22Rv1 (cell line): Measurements from ENCODE around the gene KIAA2012.

Experiments
- ZFX ChIP-seq: fragments of 450-650 bp; IDR thresholded peaks from 2 replicates; pipeline ENCODE4 v1.6.1; 2017; ENCODE audit warnings: antibody characterized with exemption, borderline replicate concordance
- TF ChIP-seq, protein P1 (sequence below): fragments of 450-650 bp; IDR thresholded peaks from 2 replicates; pipeline ENCODE4 v1.5.1; 2017; ENCODE audit warnings: mild to moderate bottlenecking

DNA sequence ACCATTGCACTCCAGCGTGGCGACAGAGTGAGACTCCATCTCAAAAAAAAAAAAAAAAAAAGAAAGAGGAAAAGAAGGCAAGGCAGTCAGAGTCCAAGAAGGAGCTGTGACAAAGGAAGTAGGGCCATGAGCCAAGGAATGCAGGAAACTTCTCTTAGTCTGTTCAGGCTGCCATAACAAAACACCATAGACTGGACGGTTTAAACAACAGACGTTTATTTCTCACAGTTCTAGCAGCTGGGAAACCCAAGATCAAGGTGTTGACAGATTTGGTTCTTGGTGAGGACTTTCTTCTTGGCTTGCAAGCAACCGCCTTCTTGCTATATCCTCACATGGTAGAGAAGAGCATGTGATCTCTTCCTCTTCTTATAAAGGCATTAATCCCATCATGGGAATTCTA lies 178.4 kb downstream of the KIAA2012 start:
- TF ChIP-seq, protein P1, sequence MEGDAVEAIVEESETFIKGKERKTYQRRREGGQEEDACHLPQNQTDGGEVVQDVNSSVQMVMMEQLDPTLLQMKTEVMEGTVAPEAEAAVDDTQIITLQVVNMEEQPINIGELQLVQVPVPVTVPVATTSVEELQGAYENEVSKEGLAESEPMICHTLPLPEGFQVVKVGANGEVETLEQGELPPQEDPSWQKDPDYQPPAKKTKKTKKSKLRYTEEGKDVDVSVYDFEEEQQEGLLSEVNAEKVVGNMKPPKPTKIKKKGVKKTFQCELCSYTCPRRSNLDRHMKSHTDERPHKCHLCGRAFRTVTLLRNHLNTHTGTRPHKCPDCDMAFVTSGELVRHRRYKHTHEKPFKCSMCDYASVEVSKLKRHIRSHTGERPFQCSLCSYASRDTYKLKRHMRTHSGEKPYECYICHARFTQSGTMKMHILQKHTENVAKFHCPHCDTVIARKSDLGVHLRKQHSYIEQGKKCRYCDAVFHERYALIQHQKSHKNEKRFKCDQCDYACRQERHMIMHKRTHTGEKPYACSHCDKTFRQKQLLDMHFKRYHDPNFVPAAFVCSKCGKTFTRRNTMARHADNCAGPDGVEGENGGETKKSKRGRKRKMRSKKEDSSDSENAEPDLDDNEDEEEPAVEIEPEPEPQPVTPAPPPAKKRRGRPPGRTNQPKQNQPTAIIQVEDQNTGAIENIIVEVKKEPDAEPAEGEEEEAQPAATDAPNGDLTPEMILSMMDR, result no peak
- TF ChIP-seq ZFX, result no peak
